Measurements from ENCODE around the gene PRKN. TPM values are rescaled to one million over a fixed set of nuclear protein-coding genes. Genes with fewer than 3 reads are reported as not detected.

PRKN gene
- total and polyA plus RNA-seq, 2 experiments from 2014 or later = 0.10 to 0.84 TPM

DNA sequence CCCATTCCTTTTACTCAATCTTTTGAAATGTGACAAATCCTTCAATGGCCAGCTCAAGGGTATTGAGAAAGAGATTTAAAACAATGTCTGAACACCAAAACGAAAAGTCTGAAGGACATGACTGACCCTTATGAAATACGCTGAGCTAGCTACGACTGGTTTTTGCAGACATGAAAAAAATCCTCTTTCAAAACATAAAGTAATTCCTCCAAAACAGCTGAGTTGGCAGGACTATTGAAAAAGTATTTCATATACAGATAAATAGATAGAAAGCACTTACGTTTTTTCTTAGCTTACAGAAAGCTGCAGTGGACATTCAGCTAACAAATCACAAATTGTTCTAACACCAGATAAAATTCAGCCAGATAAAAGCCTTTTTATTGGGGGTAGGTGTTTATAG is 751.0 kb downstream of the PRKN start:
- Histone ChIP-seq H3K9me2 (ENCODE audit: insufficient read depth) (peaks cover 2% of the 10 kb centered on the region; the same call in 1 of the 2 replicates), H3K4me1 (ENCODE audit: insufficient read depth) (no peaks in the 10 kb centered on the region), H4K20me1 (replicated peaks; ENCODE audit: insufficient read depth) (no peaks in the 10 kb centered on the region), H3K4me2 (no peak overlapping the region), H3K27me3 (ENCODE audit: insufficient read depth) (no peaks in the 10 kb centered on the region), H3K36me3 (ENCODE audit: insufficient read depth) (no peaks in the 10 kb centered on the region), H3F3A (replicated peaks; ENCODE audit: low read depth) (no peaks in the 10 kb centered on the region), H3K79me2 (replicated peaks; ENCODE audit: insufficient read depth) (no peaks in the 10 kb centered on the region), H3K4me3 (no peak overlapping the region), H2AFZ (no peak overlapping the region), H3K27ac (ENCODE audit: low read depth) (no peak overlapping the region)
- TF ChIP-seq STAT1 (IDR thresholded peaks at IDR 0.05; ENCODE audit: unreplicated experiment) = no peak
- no peak for TF ChIP-seq ZNF331 (CRISPR knock-in tag; IDR thresholded peaks at IDR 0.05; ENCODE audit: low read depth)
- no peak for TF ChIP-seq EZH2 (IDR thresholded peaks at IDR 0.05; ENCODE audit: low read depth, unreplicated experiment)
- TF ChIP-seq ZNF114 (CRISPR knock-in tag; IDR thresholded peaks at IDR 0.05) = no peak
- TF ChIP-seq POLR2AphosphoS5 (IDR thresholded peaks at IDR 0.05; ENCODE audit: low read depth) = no peak
- TF ChIP-seq CREB1 (CRISPR knock-in tag; IDR thresholded peaks at IDR 0.05; ENCODE audit: low read depth) = no peak
- no peak for TF ChIP-seq NANOG (IDR thresholded peaks at IDR 0.05; ENCODE audit: borderline replicate concordance)
- TF ChIP-seq REST (IDR thresholded peaks at IDR 0.05; ENCODE audit: unreplicated experiment) = no peak
- H3K4me3 Mint-ChIP-seq = no peak overlapping the region
- peaks cover 4% of the 10 kb centered on the region; the same call in 2 of the 3 replicates for H3K36me3 Mint-ChIP-seq (ENCODE audit: low read depth)
- DNase-seq (ENCODE audit: low spot score) (no peak), ATAC-seq (no peak)
- no peak overlapping the region for H3K27ac Mint-ChIP-seq
- H3K9me3 Mint-ChIP-seq = peaks cover 31% of the 10 kb centered on the region; the same call in 2 of the 3 replicates
- no peaks in the 10 kb centered on the region for H3K4me1 Mint-ChIP-seq
- no peaks in the 10 kb centered on the region for H3K27me3 Mint-ChIP-seq (ENCODE audit: insufficient read depth, low read depth, poor library complexity)

DNA sequence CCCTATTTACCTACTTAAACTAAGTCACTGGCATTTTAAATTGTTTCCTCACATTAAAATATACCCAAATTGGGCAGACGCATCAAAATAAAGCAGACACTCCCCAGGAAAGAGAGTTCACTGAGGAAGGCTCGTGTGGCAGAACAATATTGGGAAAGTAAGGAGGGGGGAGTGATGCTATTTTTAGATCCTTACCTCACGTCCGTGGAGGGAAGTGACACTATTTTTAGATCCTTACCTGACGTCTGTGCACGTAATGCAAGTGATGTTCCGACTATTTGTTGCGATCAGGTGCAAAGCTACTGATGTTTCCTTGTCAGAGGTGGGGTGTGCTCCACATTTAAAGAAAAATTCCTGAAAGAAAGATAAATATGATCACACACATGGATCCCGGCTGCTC is 754.5 kb downstream of the PRKN start:
- no peaks in the 10 kb centered on the region for H3K36me3 ChIP-seq (ENCODE audit: insufficient read depth)
- no peak for ATAC-seq
- H3K9me3 Mint-ChIP-seq = peaks cover 24% of the 10 kb centered on the region; the same call in 2 of the 3 replicates
- TF ChIP-seq ZNF331 (CRISPR knock-in tag; IDR thresholded peaks at IDR 0.05; ENCODE audit: low read depth) (no peak), EZH2phosphoT487 (IDR thresholded peaks at IDR 0.05; ENCODE audit: unreplicated experiment) (no peak), NANOG (IDR thresholded peaks at IDR 0.05; ENCODE audit: borderline replicate concordance) (no peak), STAT1 (IDR thresholded peaks at IDR 0.05; ENCODE audit: unreplicated experiment) (no peak), ETS1 (IDR thresholded peaks at IDR 0.05) (no peak), POLR2AphosphoS5 (IDR thresholded peaks at IDR 0.05; ENCODE audit: low read depth) (no peak)
- H3K27ac ChIP-seq (ENCODE audit: low read depth) = no peak overlapping the region
- H3K79me2 ChIP-seq (replicated peaks; ENCODE audit: insufficient read depth) = no peaks in the 10 kb centered on the region
- no peak overlapping the region for H3K4me3 ChIP-seq
- H3K4me1 ChIP-seq (ENCODE audit: insufficient read depth) = no peaks in the 10 kb centered on the region
- no peak for DNase-seq (ENCODE audit: low spot score)
- H3K36me3 Mint-ChIP-seq (ENCODE audit: low read depth) = peaks cover 4% of the 10 kb centered on the region; the same call in 2 of the 3 replicates
- H3K4me3 Mint-ChIP-seq = no peak overlapping the region
- H3K27me3 ChIP-seq (ENCODE audit: insufficient read depth) = no peaks in the 10 kb centered on the region
- peaks cover 2% of the 10 kb centered on the region; the same call in 1 of the 2 replicates for H3K9me2 ChIP-seq (ENCODE audit: insufficient read depth)
- H3F3A ChIP-seq (replicated peaks; ENCODE audit: low read depth) = no peaks in the 10 kb centered on the region
- no peaks in the 10 kb centered on the region for H3K4me1 Mint-ChIP-seq
- no peak overlapping the region for H3K27ac Mint-ChIP-seq
- no peak overlapping the region for H3K4me2 ChIP-seq
- H4K20me1 ChIP-seq (replicated peaks; ENCODE audit: insufficient read depth) = no peaks in the 10 kb centered on the region
- no peak overlapping the region for H2AFZ ChIP-seq
- no peaks in the 10 kb centered on the region for H3K27me3 Mint-ChIP-seq (ENCODE audit: insufficient read depth, low read depth, poor library complexity)

All from GM23338 (cell line).